ENCODE results near the gene MBD5.

DNA sequence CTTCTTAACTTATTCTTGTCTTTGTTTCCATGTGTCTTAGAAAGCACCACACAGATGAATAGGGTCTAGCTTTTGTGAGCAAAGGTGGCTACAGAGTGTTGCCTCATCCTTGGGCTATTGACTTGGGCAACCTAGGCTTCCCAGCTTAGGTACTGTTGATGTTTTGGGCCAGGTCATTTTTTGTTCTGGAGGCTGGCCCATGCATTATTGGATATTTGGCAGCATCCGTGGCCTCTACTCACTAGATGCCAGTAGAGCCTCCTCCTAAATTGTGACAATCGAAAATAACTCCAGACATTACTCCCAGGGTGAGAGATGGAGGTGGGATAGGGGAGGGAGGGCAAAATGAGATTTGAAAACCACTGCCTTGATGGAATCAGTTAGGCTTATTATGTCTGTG is 496.4 kb downstream of the MBD5 start:
- TF ChIP-seq POLR2A (IDR thresholded peaks at IDR 0.05) (no peak), POLR2AphosphoS5 (IDR thresholded peaks at IDR 0.05) (no peak), CTCF (IDR thresholded peaks at IDR 0.05) (no peak), EP300 (IDR thresholded peaks at IDR 0.05) (no peak)
